HG03108 (cell line): Measurements from ENCODE around the gene EID3.
"Not testable (repeated sequence)": the region's sequence is repeated elsewhere in the genome, so short reads cannot be mapped to it uniquely, and the experiment has no call there.

ENCODE experiments used
- ATAC-seq: cut with Tn5 transposase; IDR thresholded peaks from one replicate; pipeline ENCODE4 v1.9.1; 2021; ENCODE audit warnings: moderate library complexity; ENCODE audit not compliant: unreplicated experiment

The EID3 gene

GRCh38 chr12:104310751-104311633, 7.5 kb downstream of the EID3 start:
- ATAC-seq: no peak

- ATAC-seq: no peak
Observed at GRCh38 chr12:104312202-104312601, 8.7 kb downstream of the EID3 start.

- no peak for ATAC-seq
Observed at GRCh38 chr12:104312654-104313053, 9.1 kb downstream of the EID3 start.

GRCh38 chr12:104313568-104314241, 10.2 kb downstream of the EID3 start:
- ATAC-seq: no peak

GRCh38 chr12:104314242-104314614, 10.7 kb downstream of the EID3 start:
- no peak for ATAC-seq

- no peak for ATAC-seq
Observed at GRCh38 chr12:104315326-104316224, 12.0 kb downstream of the EID3 start.

- no peak for ATAC-seq
Observed at GRCh38 chr12:104316936-104317335, 13.4 kb downstream of the EID3 start.

- no peak for ATAC-seq
Observed at GRCh38 chr12:104317538-104318210, 14.1 kb downstream of the EID3 start.

- no peak for ATAC-seq
Observed at GRCh38 chr12:104319028-104319427, 15.5 kb downstream of the EID3 start.

- ATAC-seq: no peak
Observed at GRCh38 chr12:104319918-104320626, 16.5 kb downstream of the EID3 start.

- no peak for ATAC-seq
Observed at GRCh38 chr12:104320627-104321024, 17.1 kb downstream of the EID3 start.

GRCh38 chr12:104321949-104322348, 18.4 kb downstream of the EID3 start:
- no peak for ATAC-seq

GRCh38 chr12:104322533-104322932, 19.0 kb downstream of the EID3 start:
- not testable (repeated sequence) for ATAC-seq

GRCh38 chr12:104323899-104324298, 20.4 kb downstream of the EID3 start:
- no peak for ATAC-seq

- ATAC-seq: not testable (repeated sequence)
Observed at GRCh38 chr12:104328278-104328677, 24.7 kb downstream of the EID3 start.

GRCh38 chr12:104328790-104329189, 25.3 kb downstream of the EID3 start:
- ATAC-seq: no peak

GRCh38 chr12:104329707-104330532, 26.4 kb downstream of the EID3 start:
- ATAC-seq: no peak

GRCh38 chr12:104331376-104331775, 27.8 kb downstream of the EID3 start:
- ATAC-seq: no peak

- not testable (repeated sequence) for ATAC-seq
Observed at GRCh38 chr12:104332273-104332672, 28.7 kb downstream of the EID3 start.
